Fibroblast of villous mesenchyme (primary cell): ENCODE measurements around the gene SDE2. TPM values are rescaled to one million over a fixed set of nuclear protein-coding genes. Genes with fewer than 3 reads are reported as not detected.
"Not testable (repeated sequence)": the region's sequence is repeated elsewhere in the genome, so short reads cannot be mapped to it uniquely, and the experiment has no call there.

ENCODE experiments used
- DNase-seq: peaks from one replicate; pipeline ENCODE4 v3.0.0-alpha.2; 2010; ENCODE audit warnings: low read depth
- H3K4me3 ChIP-seq: 2 replicates; pipeline ENCODE4 v1.5.1; 2011; ENCODE audit warnings: low read depth, mild to moderate bottlenecking, low read length
- CTCF ChIP-seq: IDR thresholded peaks from 2 replicates; pipeline ENCODE4 v1.5.1; 2012; ENCODE audit warnings: low read depth, mild to moderate bottlenecking, low read length; ENCODE audit not compliant: insufficient read depth
- total RNA-seq: library from RNA; depleted of rRNA; stranded (reverse); fragments of >200 nt; gene quantifications from 2 replicates; pipeline ENCODE4 v1.2.3, GENCODE V29; 2012

Gene SDE2
- total RNA-seq, 1 donor = 31.5 TPM

GRCh38 chr1:225974454-225974853 lies 24.7 kb downstream of the SDE2 start:
- H3K4me3 ChIP-seq = no peak overlapping the region
- no peak for DNase-seq
- no peak for TF ChIP-seq CTCF

- no peak for TF ChIP-seq CTCF
- no peak for DNase-seq
- H3K4me3 ChIP-seq = no peak overlapping the region
Observed at GRCh38 chr1:225973158-225973557, 26.0 kb downstream of the SDE2 start.

GRCh38 chr1:225972344-225973152 lies 26.6 kb downstream of the SDE2 start:
- no peak for TF ChIP-seq CTCF
- no peak overlapping the region for H3K4me3 ChIP-seq
- DNase-seq = no peak

GRCh38 chr1:225970592-225971157 lies 28.5 kb downstream of the SDE2 start:
- not testable (repeated sequence) for H3K4me3 ChIP-seq, DNase-seq

GRCh38 chr1:225969751-225970150 lies 29.4 kb downstream of the SDE2 start:
- H3K4me3 ChIP-seq, DNase-seq: not testable (repeated sequence)

GRCh38 chr1:225965231-225965630 lies 33.9 kb downstream of the SDE2 start:
- no peak for TF ChIP-seq CTCF
- DNase-seq = no peak

GRCh38 chr1:225963735-225964530 lies 35.2 kb downstream of the SDE2 start:
- no peak for TF ChIP-seq CTCF
- no peak overlapping the region for H3K4me3 ChIP-seq
- DNase-seq = no peak

More at GRCh38 chr1:225965231-225965630, 33.9 kb downstream of the SDE2 start:
- no peak overlapping the region for H3K4me3 ChIP-seq
